Hematopoietic multipotent progenitor cell treated with erythropoietin and hydrocortisone succinate and interleukin-3 and kit ligand, for 4 days (in vitro differentiated cells): ENCODE measurements around the gene PPP2R2D.

Experiments
- DNase-seq: peaks from one replicate; pipeline ENCODE4 v3.0.0-alpha.2; 2015

The PPP2R2D gene

GRCh38 chr10:131890276-131891195, 10.3 kb upstream of the PPP2R2D start:
- no peak for DNase-seq

GRCh38 chr10:131891196-131891928, 9.4 kb upstream of the PPP2R2D start:
- DNase-seq, result peak; percentile 69

DNA sequence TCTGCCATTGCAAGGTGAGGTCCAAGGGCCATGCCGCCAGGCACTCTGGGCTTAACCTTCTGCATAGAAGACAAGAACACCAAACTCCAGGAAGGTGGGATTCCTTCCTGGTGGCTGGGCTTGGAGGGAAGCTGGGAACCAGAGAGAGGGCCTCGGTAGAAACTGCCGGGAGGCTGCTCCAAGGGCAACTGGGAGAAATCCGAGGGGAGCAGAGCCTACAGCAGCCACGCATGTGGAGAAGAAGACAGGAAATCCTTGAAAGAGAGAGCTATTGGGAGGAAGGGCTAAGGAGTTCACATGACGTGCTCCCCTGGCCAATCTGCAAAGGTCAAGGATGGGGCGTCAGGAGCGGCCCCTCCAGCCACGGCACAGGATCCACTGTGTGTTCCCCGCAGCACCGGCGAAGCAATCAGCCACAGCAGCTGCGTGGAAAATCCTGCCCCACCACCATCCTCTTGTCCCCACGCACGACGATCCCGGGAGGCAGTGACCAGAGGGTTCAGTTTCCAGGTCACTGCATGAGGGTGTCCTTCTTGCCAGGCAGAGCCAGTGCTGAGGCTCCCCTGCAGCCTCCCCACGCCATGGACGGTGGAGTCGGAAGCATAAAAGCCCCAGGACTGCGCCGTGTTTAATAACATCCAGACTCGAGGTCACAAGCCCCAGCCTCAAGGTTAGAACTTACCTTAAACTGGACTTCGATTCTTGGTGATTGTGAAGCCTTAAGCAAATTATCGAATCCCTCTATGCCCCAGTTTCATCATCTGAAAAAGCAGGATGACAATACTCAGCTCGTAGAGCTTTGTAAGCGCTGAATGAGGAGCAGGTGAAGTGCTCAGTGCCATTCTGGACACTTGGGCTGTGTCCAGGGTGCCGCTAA, 8.6 kb upstream of the PPP2R2D start:
- no peak for DNase-seq

GRCh38 chr10:131892806-131893675, 7.8 kb upstream of the PPP2R2D start:
- no peak for DNase-seq

DNA sequence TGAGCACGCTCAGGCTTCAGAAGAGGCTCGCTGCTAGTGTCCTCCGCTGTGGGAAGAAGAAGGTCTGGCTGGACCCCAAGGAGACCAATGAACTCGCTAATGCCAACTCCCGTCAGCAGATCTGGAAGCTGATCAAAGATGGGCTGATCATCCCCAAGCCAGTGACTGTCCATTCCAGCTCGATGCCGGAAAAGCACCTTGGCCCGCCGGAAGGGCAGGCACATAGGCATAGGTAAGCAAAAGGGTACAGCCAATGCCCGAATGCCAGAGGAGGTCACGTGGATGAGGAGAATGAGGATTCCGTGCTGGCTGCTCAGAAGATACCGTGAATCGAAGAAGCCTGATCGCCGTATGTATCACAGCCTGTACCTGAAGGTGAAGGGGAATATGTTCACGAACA, 5.7 kb upstream of the PPP2R2D start:
- no peak for DNase-seq

DNA sequence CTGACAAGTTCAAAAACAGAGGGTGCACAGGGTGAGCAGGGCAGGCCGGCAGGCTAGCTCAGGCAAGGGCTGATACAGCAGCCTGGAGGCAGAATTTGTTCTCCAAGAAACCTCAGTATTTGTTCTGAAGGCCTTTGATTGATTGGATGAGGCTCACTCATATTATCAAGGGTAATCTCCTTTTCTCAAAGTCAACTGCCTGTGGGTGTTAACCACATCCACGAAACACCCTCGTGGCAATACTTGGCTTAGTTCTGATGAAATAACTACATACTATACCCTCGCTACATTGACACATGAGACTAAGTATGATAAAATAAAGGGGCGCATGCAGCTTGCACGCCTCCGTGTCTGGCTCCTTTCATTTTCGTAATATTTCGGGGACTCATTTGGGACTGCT, 4.4 kb upstream of the PPP2R2D start:
- peak; percentile 94 for DNase-seq

DNA sequence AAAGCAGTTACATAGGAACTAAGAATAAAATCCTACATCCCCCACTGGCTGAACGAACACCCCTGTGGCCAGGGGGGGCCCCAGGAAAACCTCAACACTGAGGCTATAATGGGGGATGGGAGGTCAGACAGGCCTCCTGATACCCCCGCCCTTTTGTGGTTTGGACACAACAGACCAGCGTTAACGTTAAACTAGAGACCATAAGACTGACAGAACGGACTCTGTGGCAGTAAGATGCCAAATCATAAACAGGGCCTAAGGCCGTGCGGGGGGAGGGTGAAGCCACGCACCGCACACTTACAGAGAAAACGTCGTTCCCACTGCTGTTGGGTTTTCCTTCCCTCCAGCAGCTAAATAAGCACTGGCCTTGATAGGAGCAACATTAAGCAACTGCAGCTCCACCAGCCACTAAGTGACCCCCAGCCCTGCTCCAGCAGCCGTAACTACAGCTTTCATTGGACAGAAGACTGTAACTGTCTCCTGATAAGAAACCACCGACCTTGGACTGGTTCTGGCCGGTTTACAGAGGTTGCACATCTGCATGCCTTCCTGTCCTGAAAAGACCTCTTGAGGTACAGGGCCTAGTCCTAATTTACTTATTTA, 3.4 kb upstream of the PPP2R2D start:
- DNase-seq, result peak; percentile 97

DNA sequence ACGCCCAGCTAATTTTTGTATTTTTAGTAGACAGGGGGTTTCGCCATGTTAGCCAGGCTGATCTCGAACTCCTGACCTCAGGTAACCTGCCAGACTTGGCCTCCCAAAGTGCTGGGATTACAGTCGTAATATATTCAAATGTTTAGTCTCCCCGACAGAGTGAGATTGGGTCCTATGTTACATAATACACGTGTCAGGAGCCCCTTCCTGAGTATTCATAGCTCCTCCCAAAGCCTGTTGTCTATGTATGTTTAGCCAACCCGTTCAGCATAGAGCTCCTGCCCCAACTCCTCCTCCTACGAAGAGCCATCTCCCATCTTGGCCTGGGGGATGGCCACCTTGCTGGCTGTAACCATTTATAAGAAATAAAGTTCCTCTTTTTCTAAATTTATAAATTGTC, 2.7 kb upstream of the PPP2R2D start:
- peak; percentile 36 for DNase-seq

DNA sequence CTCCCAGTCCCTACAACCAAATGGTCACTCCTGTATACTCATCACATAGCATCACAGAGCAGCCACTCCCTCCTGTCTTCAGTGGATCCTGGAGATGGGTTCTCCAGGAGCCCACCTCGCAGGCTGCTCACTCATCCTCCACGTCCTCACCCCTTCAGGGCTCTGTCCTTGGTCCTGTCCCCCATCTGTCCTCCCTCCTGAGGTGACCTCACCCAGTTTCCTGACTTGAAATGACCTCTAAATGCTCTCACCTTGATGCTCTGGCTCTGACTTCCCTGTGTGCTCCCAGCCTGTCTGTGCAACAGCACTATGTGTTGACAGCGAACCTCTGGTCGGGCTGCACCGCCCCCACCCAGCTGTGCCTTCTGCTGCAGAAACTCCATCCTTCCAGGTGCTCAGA, 2.1 kb upstream of the PPP2R2D start:
- DNase-seq, result no peak

- DNase-seq, result no peak
Measured at GRCh38 chr10:131899116-131899690, 1.6 kb upstream of the PPP2R2D start.

GRCh38 chr10:131899695-131900349, 986 bp upstream of the PPP2R2D start:
- peak; percentile 58 for DNase-seq

- DNase-seq, result peak; percentile 64
Measured at GRCh38 chr10:131901181-131901829, 497 bp downstream of the PPP2R2D start.

DNA sequence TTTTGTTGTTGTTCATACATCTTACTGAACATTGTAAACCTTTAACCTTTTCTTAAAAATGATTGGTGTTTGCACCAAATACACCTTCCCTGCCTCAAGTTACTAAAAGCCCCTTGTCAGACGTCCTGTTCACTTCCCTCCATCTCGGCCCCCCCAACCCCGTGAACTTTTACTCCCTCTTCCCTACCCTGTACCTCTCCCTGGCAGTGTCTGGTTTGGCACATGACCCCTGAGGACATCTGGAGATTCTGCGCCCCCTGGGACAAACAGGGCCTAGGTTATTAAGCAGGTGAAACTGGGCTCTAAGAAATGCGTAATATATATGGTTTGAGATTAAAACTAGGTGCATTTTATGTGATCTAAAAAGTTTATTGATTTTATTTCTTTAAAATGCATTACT, 1.4 kb downstream of the PPP2R2D start:
- peak; percentile 41 for DNase-seq

DNA sequence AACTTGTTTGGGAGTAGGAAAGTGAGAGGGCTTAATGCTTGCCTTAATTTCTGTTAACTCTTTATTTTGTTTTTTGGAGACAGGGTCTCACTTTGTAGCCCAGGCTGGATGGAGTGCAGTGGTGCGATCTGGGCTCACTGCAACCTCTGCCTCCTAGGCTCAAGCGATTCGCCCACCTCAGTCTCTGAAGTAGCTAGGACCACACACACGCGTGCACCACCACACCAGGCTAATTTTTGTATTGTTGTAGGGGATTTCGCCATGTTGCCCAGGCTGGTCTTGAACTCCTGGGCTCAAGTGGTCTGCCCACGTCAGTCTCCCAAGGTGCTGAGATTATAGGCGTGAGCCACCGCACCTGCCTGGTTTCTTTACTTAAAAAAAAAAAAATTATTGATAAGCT, 1.9 kb downstream of the PPP2R2D start:
- DNase-seq, result no peak

- DNase-seq, result no peak
Measured at GRCh38 chr10:131905267-131905571, 4.4 kb downstream of the PPP2R2D start.

DNA sequence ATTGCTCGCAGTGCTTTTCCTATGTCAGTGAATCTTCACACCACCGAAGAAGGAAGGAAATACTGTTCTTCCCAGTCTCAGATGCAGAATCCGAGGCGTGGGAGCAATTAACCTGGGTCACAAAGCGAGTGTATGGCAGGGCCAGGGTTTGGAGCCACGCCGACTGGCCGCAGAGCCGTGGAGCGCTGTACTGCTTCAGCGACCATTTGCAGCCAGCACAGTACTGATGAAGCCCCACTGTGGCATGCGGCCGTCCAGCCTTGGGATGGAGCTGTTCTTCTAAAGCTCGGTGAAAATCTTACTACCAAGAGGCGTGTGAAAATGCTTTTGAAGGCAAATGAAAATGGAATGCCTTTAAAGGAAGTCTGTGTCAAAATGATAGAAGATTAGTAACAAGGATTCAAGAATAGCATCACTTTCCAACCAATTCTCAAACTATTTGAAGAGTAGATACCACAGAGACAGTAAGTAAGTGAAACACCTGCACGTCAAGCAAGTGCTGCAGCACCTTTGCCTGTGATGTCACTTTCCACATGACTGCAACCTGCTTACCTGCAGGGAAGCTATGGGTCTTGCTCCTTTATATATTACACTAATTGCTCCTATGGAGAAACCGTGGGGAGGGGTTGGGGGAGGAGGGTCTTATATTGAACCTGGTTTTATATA, 4.9 kb downstream of the PPP2R2D start:
- no peak for DNase-seq

GRCh38 chr10:131906269-131906639, 5.4 kb downstream of the PPP2R2D start:
- no peak for DNase-seq

DNA sequence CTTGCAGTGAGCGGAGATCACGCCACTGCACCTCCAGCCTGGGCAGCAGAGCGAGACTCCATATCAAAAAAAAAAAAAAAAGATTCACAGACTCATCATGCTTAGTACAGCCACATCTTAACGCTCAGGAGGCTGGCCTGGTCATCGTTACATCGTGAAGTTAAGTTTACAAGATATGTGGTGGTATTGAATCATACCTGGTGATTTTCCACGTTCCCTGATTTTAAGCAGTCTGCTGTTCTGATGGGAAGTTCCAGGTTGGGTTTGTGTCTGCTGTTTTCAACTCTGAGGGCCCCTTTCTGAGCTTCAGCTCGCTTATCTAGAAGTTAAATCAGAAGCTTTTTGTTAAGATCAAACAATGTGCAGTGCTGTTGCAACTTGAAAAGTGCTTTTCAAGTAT, 6.9 kb downstream of the PPP2R2D start:
- no peak for DNase-seq

DNA sequence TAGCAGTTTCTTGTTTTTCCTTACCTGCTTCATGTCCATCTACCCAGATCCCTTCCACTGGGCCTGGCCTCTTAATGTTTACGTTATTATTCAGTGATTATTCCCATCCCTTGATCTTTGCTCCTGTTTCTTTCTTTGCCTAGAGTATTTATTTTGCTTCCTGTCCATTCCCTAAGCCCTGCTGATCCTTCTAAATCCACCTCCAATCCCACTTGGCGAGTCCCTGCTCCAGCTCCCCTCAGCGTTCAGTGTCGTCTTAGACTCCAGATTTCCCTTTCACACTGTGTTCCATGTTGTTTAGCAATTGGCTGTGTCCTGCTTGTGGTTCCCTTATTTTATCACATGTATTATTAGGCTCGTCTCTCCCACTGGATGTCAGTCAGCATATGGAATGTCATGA, 7.3 kb downstream of the PPP2R2D start:
- no peak for DNase-seq
